ENCODE results near the gene SNAPC5. TPM values are rescaled to one million over a fixed set of nuclear protein-coding genes. Genes with fewer than 3 reads are reported as not detected.
A peak's percentile ranks its signal among the peaks of the same experiment; 100 is the strongest.

The SNAPC5 gene
- total and polyA plus RNA-seq, 2 of the 8 experiments (the other 6 are each of a cell fraction or from before 2014, with no cell fraction given): 18.7 to 23.1 TPM

DNA sequence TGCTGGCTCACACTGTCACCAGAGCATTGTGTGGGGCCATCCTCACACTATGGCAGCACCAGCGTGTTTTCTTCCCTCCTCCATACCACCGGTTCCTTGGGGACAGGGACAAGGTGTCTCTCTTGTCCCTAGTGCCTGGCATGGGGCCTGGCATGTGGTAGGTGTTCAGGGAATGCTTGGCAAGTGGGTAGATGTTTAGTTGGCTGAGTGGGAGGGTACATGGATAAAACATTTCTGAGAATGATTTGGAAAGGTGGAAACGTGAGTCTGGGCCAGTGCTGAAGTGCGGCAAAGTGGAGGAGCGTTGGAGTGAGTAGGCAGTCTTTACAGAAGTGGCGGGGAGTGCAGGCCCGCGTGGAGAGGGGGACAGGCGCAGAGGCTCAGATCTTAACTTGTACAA, 15.0 kb downstream of the SNAPC5 start:
- Histone ChIP-seq H4K5ac (ENCODE audit: insufficient read length, low read depth, low read length) (no peak overlapping the region), H3K4me1 (replicated peaks in 1 of 4; ENCODE audit: control insufficient read depth in 3 of 4, insufficient read depth in 4 of 4, low read length in 3 of 4) (0 out of 7 replicates have a peak, but pooled peaks cover 0 to 2% (median 0%) of the 10 kb centered on the region in 4 experiments), H4K91ac (replicated peaks; ENCODE audit: insufficient read length, low read length) (no peak overlapping the region), H3K4ac (replicated peaks; ENCODE audit: insufficient read length, low read depth, low read length) (no peak overlapping the region), H3K56ac (replicated peaks; ENCODE audit: insufficient read length, low read depth, low read length) (no peak overlapping the region), H2BK120ac (replicated peaks; ENCODE audit: low read depth, low read length) (no peak overlapping the region), H3K36me3 (ENCODE audit: control insufficient read depth in 2 of 4, insufficient read depth in 4 of 4, low read length in 3 of 4) (peaks cover 1 to 24% (median 13%) of the 10 kb centered on the region in 4 experiments; a peak in 6 of 8 replicates), H3K4me2 (ENCODE audit: insufficient read depth in 1 of 2, low read depth in 2 of 2, low read length in 2 of 2) (no peak overlapping the region), H3K14ac (ENCODE audit: insufficient read length) (no peak overlapping the region), H2BK5ac (ENCODE audit: low read depth, low read length) (no peak overlapping the region), H3K79me1 (ENCODE audit: low read depth, low read length) (peaks cover 5% of the 10 kb centered on the region; the same call in 1 of the 2 replicates), H3K23me2 (ENCODE audit: low read depth, low read length) (no peaks in the 10 kb centered on the region), H2BK20ac (ENCODE audit: low read length) (no peak overlapping the region), H3K27ac (ENCODE audit: low read depth, low read length) (no peak overlapping the region), H3K79me2 (ENCODE audit: control insufficient read depth in 1 of 2, insufficient read depth in 2 of 2, low read length in 2 of 2) (peaks cover 0 to 3% of the 10 kb centered on the region in 2 experiments; a peak in 1 of 4 replicates), H3K9me3 (ENCODE audit: insufficient read depth in 2 of 2, low read depth in 1 of 2, low read length in 1 of 2) (no peaks in the 10 kb centered on the region), H3K18ac (ENCODE audit: extremely low read depth, low read length) (no peak overlapping the region), H2AFZ (ENCODE audit: low read length) (no peak overlapping the region), H2BK12ac (ENCODE audit: low read depth, low read length) (peak overlapping the region; percentile 27; the same call in 1 of the 2 replicates), H2BK15ac (ENCODE audit: low read length) (no peak overlapping the region), H3K27me3 (replicated peaks in 1 of 4; ENCODE audit: control insufficient read depth in 3 of 4, extremely low read depth in 1 of 4, insufficient read depth in 3 of 4, low read length in 3 of 4) (no peaks in the 10 kb centered on the region), H3K4me3 (ENCODE audit: extremely low read depth in 1 of 4, insufficient read depth in 2 of 4, low read depth in 3 of 4, low read length in 4 of 4) (no peak overlapping the region), H3K23ac (ENCODE audit: insufficient read length) (no peak overlapping the region), H2AK5ac (ENCODE audit: low read depth, low read length) (no peak overlapping the region), H4K8ac (ENCODE audit: extremely low read depth, insufficient read depth, low read length) (no peak overlapping the region; the same call in 1 of the 2 replicates), H4K20me1 (replicated peaks in 1 of 2; ENCODE audit: control insufficient read depth in 1 of 2, insufficient read depth in 2 of 2, low read length in 2 of 2) (peaks cover 0 to 6% of the 10 kb centered on the region in 2 experiments), H3K9ac (replicated peaks in 1 of 4; ENCODE audit: extremely low read depth in 1 of 4, low read depth in 3 of 4, low read length in 3 of 4) (no peak overlapping the region; a peak in 1 of 7 replicates)
- no peak for FAIRE-seq
- ChIA-PET POLR2A (ENCODE audit: partially characterized antibody) (interaction anchor here (2.9 kb wide), 1 partner anchor 15 kb away, joined by 14 read pairs; the partner anchor contains the start of gene SNAPC5), CTCF (ENCODE audit: partially characterized antibody) (interaction anchor here (1.2 to 1.5 kb wide), 2 partner anchors 15 to 16 kb away, joined by 3 to 7 read pairs; partner anchors contain the start of gene SNAPC5)
- 96% methylated on average over 9 of the region's 9 CpGs; no CpG with 5 or more reads in 1 of the 2 experiments for WGBS, 2 experiments (ENCODE audit: extremely low coverage in 1 of 2, insufficient coverage in 1 of 2, insufficient read length in 1 of 2, insufficient replicate concordance in 2 of 2, low coverage in 1 of 2, low lambda C conversion rate in 2 of 2, missing lambda C conversion rate in 1 of 2)
- no peak for TF ChIP-seq NRF1 (IDR thresholded peaks at IDR 0.05; ENCODE audit: low read depth, low read length)
- TF ChIP-seq TBP (IDR thresholded peaks at IDR 0.05; ENCODE audit: low read depth, low read length): no peak
- no peak for TF ChIP-seq NANOG (IDR thresholded peaks at IDR 0.05; ENCODE audit: insufficient read depth, low read depth, low read length, poor library complexity, severe bottlenecking)
- TF ChIP-seq SUZ12 (IDR thresholded peaks at IDR 0.05; ENCODE audit: low read length): no peak
- no peak for TF ChIP-seq BRCA1 (IDR thresholded peaks at IDR 0.05; ENCODE audit: low read depth, low read length)
- TF ChIP-seq RXRA (IDR thresholded peaks at IDR 0.05; ENCODE audit: insufficient read depth, low read depth, low read length): no peak
- no peak for TF ChIP-seq SP2 (IDR thresholded peaks at IDR 0.05; ENCODE audit: low read length)
- TF ChIP-seq, protein P1, sequence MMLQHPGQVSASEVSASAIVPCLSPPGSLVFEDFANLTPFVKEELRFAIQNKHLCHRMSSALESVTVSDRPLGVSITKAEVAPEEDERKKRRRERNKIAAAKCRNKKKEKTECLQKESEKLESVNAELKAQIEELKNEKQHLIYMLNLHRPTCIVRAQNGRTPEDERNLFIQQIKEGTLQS (IDR thresholded peaks at IDR 0.05; ENCODE audit: insufficient read depth, low read depth, low read length): no peak
- TF ChIP-seq POLR2A (IDR thresholded peaks at IDR 0.05; ENCODE audit: control extremely low read depth in 1 of 2, low read depth in 2 of 2, low read length in 2 of 2): no peak
- no peak for TF ChIP-seq PHF8 (conservative IDR thresholded peaks at IDR 0.05; ENCODE audit: low read depth, low read length)
- TF ChIP-seq SRF (IDR thresholded peaks at IDR 0.05; ENCODE audit: low read depth, low read length): no peak
- no peak for TF ChIP-seq JUND (IDR thresholded peaks at IDR 0.05; ENCODE audit: low read length)
- TF ChIP-seq SIN3A (conservative IDR thresholded peaks at IDR 0.05 in 1 of 2, IDR thresholded peaks at IDR 0.05 in 1 of 2; ENCODE audit: low read depth in 1 of 2, low read length in 2 of 2): no peak
- no peak for TF ChIP-seq JUN (IDR thresholded peaks at IDR 0.05; ENCODE audit: low read depth, low read length)
- no peak for DNase-seq (ENCODE audit: low read depth in 1 of 2, low spot score in 2 of 2)
